Lower lobe of right lung (tissue), 2 donors: Measurements from ENCODE around the gene TRAK1. TPM values are rescaled to one million over a fixed set of nuclear protein-coding genes. Genes with fewer than 3 reads are reported as not detected.
A peak's percentile ranks its signal among the peaks of the same experiment; 100 is the strongest.

Experiments used
- ATAC-seq, 2 donors: fragments of 200-7000 bp; cut with Tn5 transposase; one replicate each; pipeline ENCODE4 v1.9.1; 2020 to 2022; ENCODE audit warnings: mild to moderate bottlenecking in 2 of 2, moderate library complexity in 2 of 2
- DNase-seq: peaks from one replicate; pipeline ENCODE4 v3.0.0-alpha.2; 2020
- H3K27ac ChIP-seq: fragments of 200-600 bp; one replicate; pipeline ENCODE4 v1.8.0; 2022
- H3K27me3 ChIP-seq: fragments of 200-600 bp; one replicate; pipeline ENCODE4 v1.8.0; 2022; ENCODE audit warnings: low read depth
- H3K36me3 ChIP-seq: fragments of 200-600 bp; one replicate; pipeline ENCODE4 v1.8.0; 2022; ENCODE audit warnings: mild to moderate bottlenecking
- H3K4me1 ChIP-seq: fragments of 200-600 bp; one replicate; pipeline ENCODE4 v1.8.0; 2022
- H3K4me3 ChIP-seq: fragments of 200-600 bp; one replicate; pipeline ENCODE4 v1.8.0; 2022; ENCODE audit warnings: mild to moderate bottlenecking
- H3K9me3 ChIP-seq: fragments of 200-600 bp; one replicate; pipeline ENCODE4 v1.8.0; 2022
- CTCF ChIP-seq: fragments of 200-600 bp; IDR thresholded peaks from one replicate; pipeline ENCODE4 v1.8.0; 2022; ENCODE audit warnings: antibody characterized with exemption, mild to moderate bottlenecking
- intact Hi-C: fragments of 100-400 bp; cut with DNase I; formaldehyde crosslinking; loops from one replicate; pipeline ENCODE4 v1.11.0; 2022
- total RNA-seq: library from RNA; stranded (reverse); fragmentation: NEBNext Ultra II Directional; extraction: Animal tissue kit (Norgen Biotek cat#: 25700); gene quantifications from one replicate; pipeline ENCODE4 v1.2.1, GENCODE V29; 2021
- donor health status: DM: no; HTN: yes; CAD: no; lungs with severe emphysema.

TRAK1 gene
- total RNA-seq, 1 donor from 2014 or later, result 50.6 TPM

- intact Hi-C loops, result no loop called here
- Histone ChIP-seq H3K9me3 (no peaks in the 10 kb centered on the region), H3K27me3 (no peaks in the 10 kb centered on the region), H3K27ac (no peak overlapping the region), H3K36me3 (peaks cover 93% of the 10 kb centered on the region), H3K4me1 (no peaks in the 10 kb centered on the region), H3K4me3 (no peak overlapping the region)
- TF ChIP-seq CTCF, result no peak
- no peak for ATAC-seq
- DNase-seq, result no peak
Observed at GRCh38 chr3:42198709-42199108, 107.6 kb downstream of the TRAK1 start.

- Histone ChIP-seq H3K36me3 (peaks cover 98% of the 10 kb centered on the region), H3K9me3 (no peaks in the 10 kb centered on the region), H3K27me3 (no peaks in the 10 kb centered on the region), H3K4me3 (no peak overlapping the region), H3K27ac (no peak overlapping the region), H3K4me1 (no peaks in the 10 kb centered on the region)
- ATAC-seq (no peak), DNase-seq (no peak)
- no peak for TF ChIP-seq CTCF
- intact Hi-C loops, result no loop called here
Observed at GRCh38 chr3:42202217-42202865, 111.2 kb downstream of the TRAK1 start.

- Histone ChIP-seq H3K9me3 (no peaks in the 10 kb centered on the region), H3K4me1 (no peaks in the 10 kb centered on the region), H3K27me3 (no peaks in the 10 kb centered on the region), H3K4me3 (no peak overlapping the region), H3K36me3 (peaks cover 95% of the 10 kb centered on the region), H3K27ac (no peak overlapping the region)
- intact Hi-C loops, result no loop called here
- DNase-seq (no peak), ATAC-seq (peak in 1 of 2 donors; percentile 24)
- TF ChIP-seq CTCF, result no peak
Observed at GRCh38 chr3:42204867-42205599, 113.9 kb downstream of the TRAK1 start.

- DNase-seq (no peak), ATAC-seq (no peak)
- H3K36me3 ChIP-seq, result peaks cover 95% of the 10 kb centered on the region
- intact Hi-C loops, result no loop called here
- H3K4me3 ChIP-seq, result no peak overlapping the region
- H3K27ac ChIP-seq, result no peak overlapping the region
- no peaks in the 10 kb centered on the region for H3K27me3 ChIP-seq
- no peak for TF ChIP-seq CTCF
- H3K9me3 ChIP-seq, result no peaks in the 10 kb centered on the region
- no peaks in the 10 kb centered on the region for H3K4me1 ChIP-seq
Observed at GRCh38 chr3:42205800-42206514, 114.8 kb downstream of the TRAK1 start.

- H3K36me3 ChIP-seq, result peaks cover 83% of the 10 kb centered on the region
- intact Hi-C loops, result no loop called here
- DNase-seq (no peak), ATAC-seq (no peak)
- no peak overlapping the region for H3K27ac ChIP-seq
- peaks cover 17% of the 10 kb centered on the region for H3K4me1 ChIP-seq
- no peak for TF ChIP-seq CTCF
- no peak overlapping the region for H3K4me3 ChIP-seq
- H3K9me3 ChIP-seq, result no peaks in the 10 kb centered on the region
- H3K27me3 ChIP-seq, result no peaks in the 10 kb centered on the region
Observed at GRCh38 chr3:42209917-42210316, 118.8 kb downstream of the TRAK1 start.
